ENCODE data around the gene EML6. TPM values are rescaled to one million over a fixed set of nuclear protein-coding genes. Genes with fewer than 3 reads are reported as not detected.

Gene EML6
- total and polyA plus RNA-seq, 2 experiments from 2014 or later: 2.7 to 6.2 TPM

GRCh38 chr2:54927751-54928615 is 204.5 kb downstream of the EML6 start (continued):
- TF ChIP-seq ZNF462 (CRISPR knock-in tag; IDR thresholded peaks at IDR 0.05) (no peak), EZH2 (IDR thresholded peaks at IDR 0.05; ENCODE audit: low read depth, unreplicated experiment) (no peak), STAT1 (IDR thresholded peaks at IDR 0.05; ENCODE audit: unreplicated experiment) (no peak)

GRCh38 chr2:54928719-54929118 is 205.3 kb downstream of the EML6 start:
- H3K27me3 ChIP-seq (ENCODE audit: insufficient read depth): no peaks in the 10 kb centered on the region
- no peak for DNase-seq (ENCODE audit: low spot score)
- no peak for ATAC-seq
- Mint-ChIP-seq H3K4me3 (no peak overlapping the region), H3K27me3 (ENCODE audit: insufficient read depth, low read depth, poor library complexity) (peaks cover 2% of the 10 kb centered on the region), H3K36me3 (ENCODE audit: low read depth) (no peaks in the 10 kb centered on the region), H3K27ac (no peak overlapping the region), H3K4me1 (no peaks in the 10 kb centered on the region; the same call in 2 of the 3 replicates), H3K9me3 (no peaks in the 10 kb centered on the region)
- no peaks in the 10 kb centered on the region for H3K79me2 ChIP-seq (replicated peaks; ENCODE audit: insufficient read depth)
- no peaks in the 10 kb centered on the region for H3F3A ChIP-seq (replicated peaks; ENCODE audit: low read depth)
- no peaks in the 10 kb centered on the region for H3K4me1 ChIP-seq (ENCODE audit: insufficient read depth)
- H3K9me2 ChIP-seq (ENCODE audit: insufficient read depth): no peaks in the 10 kb centered on the region
- H3K27ac ChIP-seq (ENCODE audit: low read depth): no peak overlapping the region
- no peak overlapping the region for H3K4me2 ChIP-seq
- H4K20me1 ChIP-seq (replicated peaks; ENCODE audit: insufficient read depth): no peaks in the 10 kb centered on the region
- H3K36me3 ChIP-seq (ENCODE audit: insufficient read depth): no peaks in the 10 kb centered on the region
- no peak overlapping the region for H3K4me3 ChIP-seq
- H2AFZ ChIP-seq: no peak overlapping the region
- TF ChIP-seq REST (IDR thresholded peaks at IDR 0.05; ENCODE audit: unreplicated experiment): no peak
- no peak for TF ChIP-seq JUNB (IDR thresholded peaks at IDR 0.05; ENCODE audit: unreplicated experiment)
- TF ChIP-seq CREB1 (CRISPR knock-in tag; IDR thresholded peaks at IDR 0.05; ENCODE audit: low read depth): no peak
- TF ChIP-seq EZH2phosphoT487 (IDR thresholded peaks at IDR 0.05; ENCODE audit: unreplicated experiment): no peak
- no peak for TF ChIP-seq STAT1 (IDR thresholded peaks at IDR 0.05; ENCODE audit: unreplicated experiment)
- no peak for TF ChIP-seq ETS1 (IDR thresholded peaks at IDR 0.05)
- no peak for TF ChIP-seq ZNF114 (CRISPR knock-in tag; IDR thresholded peaks at IDR 0.05)
- TF ChIP-seq EZH2 (IDR thresholded peaks at IDR 0.05; ENCODE audit: low read depth, unreplicated experiment): no peak
- TF ChIP-seq NANOG (IDR thresholded peaks at IDR 0.05; ENCODE audit: borderline replicate concordance): no peak
- TF ChIP-seq POLR2AphosphoS5 (IDR thresholded peaks at IDR 0.05; ENCODE audit: low read depth): no peak
- no peak for TF ChIP-seq ZNF331 (CRISPR knock-in tag; IDR thresholded peaks at IDR 0.05; ENCODE audit: low read depth)

Data from GM23338 (cell line).